Activated CD8-positive, alpha-beta memory T cell treated with anti-CD3 and anti-CD28 coated beads for 4 hours (primary cell): ENCODE data around the gene ATP6AP1.

Experiments
- DNase-seq, 2 donors: peaks; one replicate each; pipeline ENCODE4 v3.0.0-alpha.2; 2020; ENCODE audit warnings: low read depth in 2 of 2

The ATP6AP1 gene

DNA sequence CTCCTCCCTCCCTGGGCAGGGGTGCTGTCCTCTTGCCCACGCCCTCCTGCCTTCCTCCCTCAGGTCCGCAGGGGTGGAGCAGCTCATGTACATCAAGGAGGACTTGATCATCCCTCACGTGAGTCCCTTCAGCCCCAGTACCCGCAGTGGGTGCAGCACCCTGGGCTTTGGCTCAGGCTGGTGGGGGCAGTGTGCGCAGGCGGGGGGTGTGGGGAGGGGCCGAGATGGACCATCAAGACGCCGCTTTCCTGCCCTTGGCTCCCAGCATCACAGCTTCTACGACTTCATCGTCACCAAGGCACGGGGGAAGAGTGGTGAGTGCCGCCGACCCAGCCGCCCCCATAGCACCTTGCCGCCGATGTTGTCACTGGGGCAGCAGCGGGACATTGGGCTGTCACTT is 21.1 kb downstream of the ATP6AP1 start:
- DNase-seq, result no peak

DNA sequence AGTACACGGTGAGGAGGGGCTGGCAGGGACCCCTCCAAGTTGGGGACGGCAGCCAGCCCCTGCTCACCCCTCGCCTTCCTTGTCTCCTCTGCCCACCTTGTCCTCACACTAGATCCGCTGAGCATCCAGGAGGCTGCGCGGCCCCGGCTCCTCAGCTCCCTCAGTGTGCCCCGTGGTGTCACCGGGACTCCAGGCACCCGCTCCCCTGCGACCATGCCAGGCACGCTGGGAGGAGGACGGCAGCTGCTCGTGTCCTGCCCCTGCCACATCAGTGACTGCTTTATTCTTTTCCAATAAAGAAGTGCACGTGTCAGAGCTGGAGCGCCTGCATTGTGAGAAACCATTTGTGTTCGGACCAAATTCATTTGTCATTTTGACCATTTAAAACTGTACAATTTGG is 21.8 kb downstream of the ATP6AP1 start:
- no peak for DNase-seq

DNA sequence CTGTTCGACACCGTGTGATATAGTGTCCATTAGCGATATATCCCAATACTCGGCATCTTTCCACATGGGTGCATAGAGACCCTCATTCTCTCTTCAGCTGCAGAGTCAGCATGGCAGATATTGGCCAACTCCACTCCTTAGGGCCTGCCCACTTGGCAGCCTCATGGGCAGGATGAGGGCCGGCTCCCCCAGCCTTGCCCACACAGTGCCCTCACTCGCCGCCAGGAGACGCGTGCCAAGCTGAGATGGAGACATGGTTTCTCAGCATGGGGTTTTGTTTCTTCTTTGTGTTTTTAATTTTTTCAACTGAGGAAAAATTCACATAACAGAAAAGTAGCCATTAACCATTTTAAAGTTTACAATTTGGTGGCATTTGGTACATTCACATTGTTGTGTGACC is 24.3 kb downstream of the ATP6AP1 start:
- no peak for DNase-seq

DNA sequence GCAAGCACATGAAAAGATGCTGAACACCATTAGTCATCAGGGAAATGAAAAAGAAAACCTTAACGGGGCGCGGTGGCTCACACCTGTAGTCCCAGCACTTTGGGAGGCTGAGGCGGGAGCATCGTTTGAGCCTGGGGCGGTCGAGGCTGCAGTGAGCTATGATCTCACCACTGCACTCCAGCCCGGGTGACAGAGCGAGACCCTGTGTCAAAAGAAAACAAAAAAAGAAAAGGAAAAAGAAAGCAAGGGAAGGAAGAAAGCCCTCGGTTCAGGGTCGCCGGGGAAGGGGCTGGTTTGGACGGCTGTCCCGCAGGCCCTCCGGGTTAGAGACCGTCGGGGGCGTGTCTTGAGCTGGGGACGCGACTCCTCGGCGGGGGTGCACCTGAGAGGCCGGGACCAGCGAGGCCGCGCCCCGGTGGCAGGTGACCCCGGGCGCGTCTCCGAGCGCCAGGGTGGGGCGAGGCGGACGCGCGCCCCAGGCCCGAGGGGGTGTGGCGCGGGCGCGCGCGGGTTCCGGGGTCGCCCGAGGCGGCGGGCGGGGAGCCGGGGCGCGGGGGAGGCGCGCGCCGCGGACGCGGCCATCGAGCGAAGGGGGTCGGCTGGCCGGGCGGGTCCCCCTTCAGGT is 29.1 kb downstream of the ATP6AP1 start:
- peak in 1 of 2 donors; percentile 16 for DNase-seq

DNA sequence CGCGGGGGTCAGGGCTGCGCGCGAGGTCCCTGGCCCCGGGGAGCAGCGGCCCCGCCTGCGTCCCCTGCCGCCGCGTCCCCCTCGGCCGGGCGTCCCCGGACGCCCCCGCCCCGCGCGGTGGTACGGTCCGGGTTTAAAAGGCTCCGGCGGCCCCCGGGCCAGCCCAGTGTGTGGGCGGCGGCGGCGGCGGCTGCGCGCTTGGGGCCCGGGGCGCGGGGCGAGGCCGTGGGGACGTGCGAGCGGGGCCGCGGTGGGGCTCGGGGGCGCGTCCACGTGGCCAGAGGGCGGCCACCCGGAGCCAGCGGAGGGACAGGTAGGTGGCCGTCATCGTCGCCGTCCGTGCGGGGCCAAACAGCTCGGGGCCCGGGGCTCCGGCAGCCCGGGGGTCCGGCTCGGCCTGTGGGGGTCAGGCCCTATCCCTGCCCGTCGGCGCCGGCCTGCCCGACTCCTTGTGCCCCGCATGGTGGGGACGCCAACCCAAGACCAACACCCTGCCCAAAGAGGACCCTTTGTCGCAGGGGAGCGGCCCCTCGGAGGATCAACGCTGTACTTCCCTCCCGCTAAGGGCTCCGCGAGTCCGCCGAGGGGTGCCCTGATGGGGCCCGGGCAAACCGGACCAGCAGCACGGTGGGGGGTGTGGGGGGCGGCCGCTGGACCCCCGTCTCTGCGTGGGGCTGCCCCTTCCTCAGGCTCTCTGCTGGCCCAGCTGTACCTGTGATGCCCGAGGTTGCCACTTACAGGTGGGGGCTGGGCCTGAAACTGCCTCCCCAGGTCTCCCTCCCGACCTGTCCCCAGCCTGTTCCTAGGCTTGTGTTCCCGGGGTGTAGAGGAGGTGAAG is 29.9 kb downstream of the ATP6AP1 start, which contains the start of gene PLXNA3:
Gene PLXNA3, plus strand, starts transcription at position 166 of the 838 bp plus-strand sequence. CDS start 1,903 bp downstream, outside the sequence.
- DNase-seq, result peak; percentile 20 to 37

DNA sequence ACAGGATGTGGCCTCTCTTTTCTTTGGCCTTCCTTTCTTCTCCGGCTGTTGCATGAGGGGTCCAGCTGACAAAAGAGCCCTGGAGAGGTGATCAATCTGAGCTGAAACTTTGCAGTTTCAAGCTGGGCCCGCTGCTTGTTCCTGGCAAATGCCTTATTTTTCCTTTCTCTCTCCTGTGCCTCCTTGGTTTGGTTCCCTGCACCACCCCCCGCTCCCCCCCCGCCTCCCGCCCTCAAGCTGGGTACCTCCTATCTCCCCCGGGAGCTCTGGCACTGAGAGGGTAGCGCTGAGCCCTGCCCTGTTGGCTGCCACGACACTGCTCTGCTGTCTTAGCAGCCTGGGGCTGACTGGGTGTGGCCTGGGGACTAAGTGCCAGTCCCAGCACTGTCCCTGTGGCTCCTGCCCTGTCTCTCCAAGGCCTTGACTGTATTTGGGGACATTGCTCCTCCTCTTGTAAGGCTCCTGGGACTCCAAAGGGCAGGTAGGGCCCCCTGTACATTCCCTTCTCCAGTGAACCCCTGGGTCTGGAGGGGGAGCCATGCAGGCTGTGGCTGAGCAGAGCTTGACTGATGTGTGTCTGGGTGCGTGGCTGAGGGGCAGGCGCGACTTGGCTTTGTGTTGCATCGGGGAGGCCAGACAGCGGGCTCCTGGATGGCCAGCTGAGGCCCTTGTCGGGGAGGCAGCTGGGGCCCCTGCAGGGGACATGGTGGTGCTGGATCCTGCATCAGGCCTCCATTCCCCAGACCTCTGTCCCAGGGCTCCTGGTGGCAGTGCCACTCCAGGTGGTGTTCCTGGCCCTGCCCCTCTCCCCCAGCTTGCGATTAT is 30.7 kb downstream of the ATP6AP1 start:
- no peak for DNase-seq

DNA sequence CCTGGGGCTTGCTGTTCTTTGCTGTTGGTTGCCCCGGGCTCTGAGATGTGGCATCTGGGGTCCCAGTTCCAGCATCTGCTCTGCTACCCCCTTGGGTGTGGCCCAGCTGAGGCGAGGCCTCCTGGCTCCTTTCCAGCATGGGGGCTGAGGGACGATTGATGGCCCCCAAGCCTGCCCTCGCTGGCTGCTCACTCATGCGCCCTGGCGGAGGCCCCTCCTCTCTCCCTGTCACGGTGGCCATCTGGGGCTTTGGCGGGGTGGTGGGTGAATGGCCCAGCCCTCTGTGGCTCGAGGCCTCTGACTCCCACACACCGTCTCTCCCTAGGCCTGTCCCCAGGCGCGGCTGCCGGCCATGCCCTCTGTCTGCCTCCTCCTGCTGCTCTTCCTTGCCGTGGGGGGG is 31.4 kb downstream of the ATP6AP1 start:
- no peak for DNase-seq

DNA sequence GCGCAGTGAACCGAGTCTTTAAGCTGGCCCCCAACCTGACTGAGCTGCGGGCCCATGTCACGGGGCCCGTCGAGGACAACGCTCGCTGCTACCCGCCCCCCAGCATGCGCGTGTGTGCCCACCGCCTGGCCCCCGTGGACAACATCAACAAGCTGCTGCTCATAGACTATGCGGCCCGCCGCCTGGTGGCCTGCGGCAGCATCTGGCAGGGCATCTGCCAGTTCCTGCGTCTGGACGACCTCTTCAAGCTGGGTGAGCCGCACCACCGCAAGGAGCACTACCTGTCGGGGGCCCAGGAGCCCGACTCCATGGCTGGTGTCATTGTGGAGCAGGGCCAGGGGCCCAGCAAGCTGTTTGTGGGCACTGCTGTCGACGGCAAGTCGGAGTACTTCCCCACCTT is 31.8 kb downstream of the ATP6AP1 start:
- DNase-seq, result no peak

DNA sequence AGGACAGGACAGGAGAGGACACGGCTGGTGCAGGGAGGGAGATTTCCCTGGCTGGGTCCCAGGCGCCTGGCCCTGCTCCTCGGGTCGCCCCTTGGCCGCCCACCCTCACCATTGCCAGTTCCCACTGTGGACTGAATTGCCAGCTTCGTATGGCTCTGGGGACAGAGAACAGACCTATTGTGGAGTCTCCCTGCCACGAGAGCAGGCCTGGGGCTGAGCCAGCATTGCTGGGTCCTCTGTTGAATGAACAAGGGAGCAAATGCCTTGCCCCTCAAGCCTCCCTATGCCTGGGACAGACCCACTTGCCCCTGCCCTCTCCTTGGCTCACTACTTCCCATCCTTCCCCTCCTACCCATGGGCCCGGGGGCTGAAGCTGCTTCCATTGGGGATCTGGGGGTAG is 33.9 kb downstream of the ATP6AP1 start:
- no peak for DNase-seq

DNA sequence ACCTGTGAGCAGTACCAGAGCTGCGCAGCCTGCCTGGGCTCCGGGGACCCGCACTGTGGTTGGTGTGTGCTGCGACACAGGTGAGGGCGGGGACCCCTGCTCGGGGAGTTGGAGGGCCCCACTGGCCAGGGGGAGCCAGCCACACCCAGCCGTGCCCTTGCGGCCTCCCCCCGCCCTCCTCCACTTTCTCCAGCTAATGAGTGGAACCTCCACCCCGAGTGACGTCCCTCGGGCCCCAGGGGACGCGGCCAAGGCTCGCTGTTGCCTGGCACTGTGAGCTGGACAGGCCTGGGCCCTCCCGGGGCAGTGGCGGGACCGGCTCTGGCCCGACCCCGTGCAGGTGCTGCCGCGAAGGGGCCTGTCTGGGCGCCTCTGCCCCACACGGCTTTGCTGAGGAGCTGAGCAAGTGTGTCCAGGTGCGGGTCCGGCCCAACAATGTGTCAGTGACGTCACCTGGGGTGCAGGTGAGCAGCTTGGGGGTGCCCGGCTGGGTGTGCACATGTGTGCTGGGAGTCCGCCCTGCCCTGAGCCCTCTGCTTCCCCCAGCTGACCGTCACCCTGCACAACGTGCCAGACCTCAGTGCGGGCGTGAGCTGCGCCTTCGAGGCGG is 35.2 kb downstream of the ATP6AP1 start:
- no peak for DNase-seq

DNA sequence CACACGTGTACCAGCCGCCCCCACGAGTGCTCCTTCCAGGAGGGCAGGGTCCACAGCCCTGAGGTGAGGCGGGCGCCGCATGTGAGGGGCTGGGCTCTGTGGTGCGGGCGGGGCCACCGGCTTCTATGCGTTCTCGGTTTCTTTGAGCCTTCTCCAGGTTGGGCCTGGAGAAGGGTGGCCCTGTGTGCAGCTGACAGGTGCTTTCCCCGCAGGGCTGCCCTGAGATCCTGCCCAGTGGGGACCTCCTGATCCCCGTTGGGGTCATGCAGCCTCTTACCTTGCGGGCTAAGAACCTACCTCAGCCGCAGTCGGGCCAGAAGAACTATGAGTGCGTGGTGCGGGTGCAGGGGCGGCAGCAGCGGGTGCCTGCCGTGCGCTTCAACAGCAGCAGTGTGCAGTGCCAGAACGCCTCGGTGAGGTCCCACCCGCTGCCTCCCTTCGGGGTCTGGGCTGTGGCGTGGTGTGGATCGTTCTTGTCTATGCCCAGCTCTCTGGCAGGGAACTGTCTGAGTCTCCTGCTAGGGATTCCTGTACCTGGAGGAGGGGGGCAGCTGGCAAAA is 36.4 kb downstream of the ATP6AP1 start:
- DNase-seq, result no peak

DNA sequence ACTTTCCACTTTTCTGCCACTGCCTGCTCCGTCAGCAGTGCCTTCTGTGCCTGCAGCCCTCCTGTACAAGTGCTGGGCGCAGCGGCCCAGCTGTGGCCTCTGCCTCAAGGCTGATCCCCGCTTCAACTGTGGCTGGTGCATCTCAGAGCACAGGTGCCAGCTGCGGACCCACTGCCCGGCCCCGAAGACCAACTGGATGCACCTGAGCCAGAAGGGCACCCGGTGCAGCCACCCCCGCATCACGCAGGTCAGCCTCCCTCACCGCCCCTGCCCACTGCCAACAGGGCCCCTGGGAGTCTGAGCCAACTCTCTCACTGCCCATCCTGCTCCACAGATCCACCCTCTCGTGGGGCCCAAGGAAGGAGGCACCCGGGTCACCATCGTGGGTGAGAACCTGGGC is 37.1 kb downstream of the ATP6AP1 start:
- DNase-seq, result no peak

DNA sequence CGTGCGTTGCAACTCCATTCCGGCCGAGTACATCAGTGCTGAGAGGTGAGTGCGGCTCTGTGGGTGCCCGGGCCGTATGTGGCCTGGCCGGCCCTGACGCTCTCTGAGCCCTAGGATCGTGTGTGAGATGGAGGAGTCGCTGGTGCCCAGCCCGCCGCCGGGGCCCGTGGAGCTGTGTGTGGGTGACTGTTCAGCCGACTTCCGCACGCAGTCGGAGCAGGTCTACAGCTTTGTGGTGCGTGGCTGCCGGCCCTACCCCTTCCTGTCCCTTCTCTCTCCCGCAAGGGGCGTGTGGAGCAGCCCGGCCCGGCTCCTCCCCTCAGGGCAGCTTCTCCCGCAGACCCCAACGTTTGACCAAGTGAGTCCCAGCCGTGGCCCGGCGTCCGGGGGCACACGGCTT is 37.6 kb downstream of the ATP6AP1 start:
- no peak for DNase-seq

DNA sequence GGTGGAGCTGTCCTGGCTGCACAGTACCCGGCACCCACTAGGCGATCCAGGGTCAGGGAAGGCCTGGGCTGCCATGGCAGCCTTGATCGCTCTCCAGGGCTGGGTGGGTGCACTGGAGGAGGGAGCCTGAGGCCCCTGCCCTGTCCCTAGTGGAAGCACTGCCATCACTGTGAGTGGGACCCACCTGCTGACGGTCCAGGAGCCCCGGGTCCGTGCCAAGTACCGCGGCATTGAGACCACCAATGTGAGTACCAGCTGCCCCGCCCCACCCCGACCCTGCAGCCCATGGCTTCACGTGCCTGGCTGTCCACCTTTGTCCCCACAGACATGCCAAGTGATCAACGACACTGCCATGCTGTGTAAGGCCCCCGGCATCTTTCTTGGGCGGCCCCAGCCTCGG is 38.4 kb downstream of the ATP6AP1 start:
- no peak for DNase-seq

DNA sequence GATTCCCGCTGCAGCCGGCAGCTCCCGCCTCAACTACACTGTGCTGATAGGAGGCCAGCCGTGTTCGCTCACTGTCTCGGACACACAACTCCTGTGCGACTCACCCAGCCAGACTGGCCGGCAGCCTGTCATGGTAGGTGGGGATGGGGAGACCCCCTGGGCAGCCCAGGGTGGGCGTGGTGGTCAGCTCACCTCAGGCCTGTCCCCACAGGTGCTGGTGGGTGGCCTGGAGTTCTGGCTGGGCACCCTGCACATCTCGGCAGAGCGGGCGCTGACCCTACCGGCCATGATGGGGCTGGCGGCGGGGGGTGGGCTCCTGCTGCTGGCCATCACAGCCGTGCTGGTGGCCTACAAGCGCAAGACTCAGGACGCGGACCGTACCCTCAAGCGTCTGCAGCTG is 39.1 kb downstream of the ATP6AP1 start:
- no peak for DNase-seq

DNA sequence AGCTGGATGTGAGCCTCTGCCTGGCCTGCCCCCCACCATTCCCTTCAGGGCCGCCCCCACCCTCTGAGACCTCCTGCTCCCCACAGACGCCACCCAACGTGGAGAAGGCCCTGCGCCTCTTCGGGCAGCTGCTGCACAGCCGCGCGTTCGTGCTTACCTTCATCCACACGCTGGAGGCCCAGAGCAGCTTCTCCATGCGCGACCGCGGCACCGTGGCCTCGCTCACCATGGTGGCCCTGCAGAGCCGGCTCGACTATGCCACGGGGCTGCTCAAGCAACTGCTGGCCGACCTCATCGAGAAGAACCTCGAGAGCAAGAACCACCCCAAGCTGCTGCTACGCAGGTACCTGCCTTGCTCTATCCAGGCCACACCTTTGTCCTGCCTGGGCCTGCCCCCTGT is 39.7 kb downstream of the ATP6AP1 start:
- DNase-seq, result no peak

DNA sequence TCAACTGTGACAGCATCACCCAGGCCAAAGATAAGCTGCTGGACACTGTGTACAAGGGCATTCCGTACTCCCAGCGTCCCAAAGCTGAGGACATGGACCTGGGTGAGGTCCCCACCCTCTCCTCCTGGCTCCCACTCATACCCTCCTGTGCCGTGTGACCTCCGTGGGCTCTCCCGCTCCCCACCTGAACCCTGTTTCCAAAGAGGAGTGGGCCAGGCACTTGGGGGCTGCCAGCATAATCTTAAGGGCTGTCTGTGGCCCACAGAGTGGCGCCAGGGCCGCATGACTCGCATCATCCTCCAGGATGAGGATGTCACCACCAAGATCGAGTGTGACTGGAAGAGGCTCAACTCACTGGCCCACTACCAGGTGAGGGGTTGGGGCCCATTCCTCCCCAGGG is 40.6 kb downstream of the ATP6AP1 start:
- no peak for DNase-seq

DNA sequence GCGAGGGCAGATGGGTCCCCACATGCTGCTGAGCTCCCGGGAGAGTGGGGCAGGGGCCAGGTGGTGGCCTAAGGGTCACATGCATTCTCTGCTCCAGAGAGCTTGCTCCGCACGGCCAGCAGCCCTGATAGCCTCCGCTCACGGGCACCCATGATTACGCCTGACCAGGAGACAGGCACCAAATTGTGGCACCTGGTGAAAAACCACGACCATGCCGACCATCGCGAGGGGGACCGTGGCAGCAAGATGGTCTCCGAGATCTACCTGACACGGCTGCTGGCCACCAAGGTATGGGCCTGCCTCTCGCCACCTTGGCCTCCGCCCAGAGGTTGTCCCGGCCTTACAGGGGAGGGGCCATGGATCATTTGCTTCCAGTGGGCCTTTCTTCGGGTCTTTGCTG is 41.4 kb downstream of the ATP6AP1 start:
- no peak for DNase-seq

DNA sequence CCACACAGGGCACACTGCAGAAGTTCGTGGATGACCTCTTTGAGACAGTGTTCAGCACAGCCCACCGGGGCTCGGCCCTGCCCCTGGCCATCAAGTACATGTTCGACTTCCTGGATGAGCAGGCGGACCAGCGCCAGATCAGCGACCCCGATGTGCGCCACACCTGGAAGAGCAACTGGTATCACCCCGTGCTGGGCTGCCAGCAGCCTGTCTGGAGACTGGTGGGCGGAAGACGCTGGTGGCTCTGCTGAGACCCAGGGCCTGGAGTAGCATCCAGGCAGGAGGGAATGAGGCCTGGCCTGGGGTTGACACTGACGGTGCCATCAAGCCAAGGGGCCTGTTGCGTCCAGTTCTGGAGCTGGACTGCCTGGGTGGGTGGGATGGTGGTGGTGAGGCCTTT is 42.0 kb downstream of the ATP6AP1 start:
- DNase-seq, result no peak

DNA sequence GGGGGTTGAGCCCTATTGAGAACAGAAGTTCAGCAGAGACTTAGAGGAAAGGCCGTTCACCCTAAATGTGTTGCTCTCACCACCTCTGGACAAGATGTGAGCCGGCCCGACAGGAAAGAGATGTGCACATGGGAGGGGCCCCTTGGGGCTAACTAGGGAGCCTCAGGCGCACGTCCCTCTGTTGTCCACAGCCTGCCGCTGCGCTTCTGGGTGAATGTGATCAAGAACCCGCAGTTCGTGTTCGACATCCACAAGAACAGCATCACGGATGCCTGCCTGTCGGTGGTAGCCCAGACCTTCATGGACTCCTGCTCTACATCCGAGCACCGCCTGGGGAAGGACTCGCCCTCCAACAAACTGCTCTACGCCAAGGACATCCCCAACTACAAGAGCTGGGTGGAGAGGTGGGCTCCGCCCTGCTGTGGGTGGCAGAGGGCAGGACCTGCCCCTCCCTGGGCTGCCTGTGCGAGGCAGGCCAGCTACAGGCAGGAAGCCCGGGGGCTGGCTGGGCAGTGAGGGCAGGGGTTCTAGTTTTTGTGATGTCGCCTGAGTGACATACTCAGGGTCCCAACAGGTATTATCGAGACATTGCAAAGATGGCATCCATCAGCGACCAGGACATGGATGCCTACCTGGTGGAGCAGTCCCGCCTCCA is 42.6 kb downstream of the ATP6AP1 start:
- no peak for DNase-seq
